Kidney (tissue), 14 donors: ENCODE results near the gene NLK. TPM values are rescaled to one million over a fixed set of nuclear protein-coding genes. Genes with fewer than 3 reads are reported as not detected.

Experiments
- DNase-seq, 5 donors: peaks; one replicate each; pipeline ENCODE4 v3.0.0-alpha.2; 2013 to 2020
- FAIRE-seq: peaks from 2 replicates; lab custom pipeline; 2012; peaks lifted over from hg19 to GRCh38; lab: Jason Lieb, UNC
- H3K27ac ChIP-seq, 2 donors: one replicate each; pipeline ENCODE4 v1.7.0; 2013; ENCODE audit warnings: low read depth in 2 of 2, low read length in 2 of 2, inconsistent platforms in 1 of 2
- H3K27me3 ChIP-seq: one replicate; pipeline ENCODE4 v1.7.1; 2013; ENCODE audit warnings: low read length, inconsistent platforms; ENCODE audit not compliant: control insufficient read depth, insufficient read depth
- H3K36me3 ChIP-seq, 3 donors: one replicate each; pipeline versions ENCODE4 v1.7.0 to v1.7.1; 2013; ENCODE audit warnings: low read length in 3 of 3, control low read depth in 1 of 3, inconsistent platforms in 1 of 3; ENCODE audit not compliant: insufficient read depth in 3 of 3, control insufficient read depth in 2 of 3
- H3K4me1 ChIP-seq, 3 donors: one replicate each; pipeline versions ENCODE4 v1.7.0 to v1.7.1; 2013; ENCODE audit warnings: low read length in 3 of 3, inconsistent platforms in 1 of 3, low read depth in 1 of 3; ENCODE audit not compliant: control insufficient read depth in 2 of 3, insufficient read depth in 2 of 3
- H3K4me3 ChIP-seq, 3 donors: one replicate each; pipeline versions ENCODE4 v1.7.0 to v1.8.1; 2013; ENCODE audit warnings: low read length in 3 of 3, control low read depth in 1 of 3, inconsistent platforms in 1 of 3
- H3K9ac ChIP-seq, 3 donors: one replicate each; pipeline versions ENCODE4 v1.7.0 to v1.7.1; 2013; ENCODE audit warnings: low read length in 3 of 3, control low read depth in 1 of 3, inconsistent platforms in 1 of 3
- H3K9me3 ChIP-seq, 3 donors: one replicate each; pipeline versions ENCODE4 v1.7.0 to v1.7.1; 2013; ENCODE audit warnings: low read length in 3 of 3, control low read depth in 1 of 3, inconsistent platforms in 1 of 3; ENCODE audit not compliant: control insufficient read depth in 2 of 3, insufficient read depth in 1 of 3
- intact Hi-C: fragments of 100-400 bp; cut with DNase I; formaldehyde crosslinking; loops from one replicate; pipeline ENCODE4 v1.11.1; 2022
- polyA plus RNA-seq: library from polyadenylated mRNA; stranded (reverse); fragments of 350-450 nt; fragmentation: Illumina TruSeq; extraction: RNeasy Lipid Tissue Mini Kit (QIAGEN cat#74804); gene quantifications from one replicate; pipeline ENCODE4 v1.2.3, GENCODE V29; 2014; ENCODE audit warnings: low read depth, low replicate concordance; ENCODE audit not compliant: insufficient read depth
- total RNA-seq: library from RNA; stranded (reverse); fragmentation: NEBNext Ultra II Directional; extraction: Animal tissue kit (Norgen Biotek cat#: 25700); gene quantifications from one replicate; pipeline ENCODE4 v1.2.1, GENCODE V29; 2021
- TF ChIP-seq, protein P1 (sequence below): IDR thresholded peaks from 3 replicates; pipeline ENCODE4 v1.5.1; 2012; ENCODE audit warnings: mild to moderate bottlenecking, moderate library complexity, borderline replicate concordance; ENCODE audit not compliant: insufficient read depth; ENCODE audit errors: extremely low read depth
- donor health status: control.
- donor health status: control.
- donor health status: control.
- donor health status: control.
- donor health status: control.
- donor health status: DM: yes; HTN: yes; CAD: no.
- donor health status: Normal renal cell carcinoma (clear cell type).

NLK gene
- total and polyA plus RNA-seq, 2 donors from 2014 or later = 20.2 to 31.3 TPM

DNA sequence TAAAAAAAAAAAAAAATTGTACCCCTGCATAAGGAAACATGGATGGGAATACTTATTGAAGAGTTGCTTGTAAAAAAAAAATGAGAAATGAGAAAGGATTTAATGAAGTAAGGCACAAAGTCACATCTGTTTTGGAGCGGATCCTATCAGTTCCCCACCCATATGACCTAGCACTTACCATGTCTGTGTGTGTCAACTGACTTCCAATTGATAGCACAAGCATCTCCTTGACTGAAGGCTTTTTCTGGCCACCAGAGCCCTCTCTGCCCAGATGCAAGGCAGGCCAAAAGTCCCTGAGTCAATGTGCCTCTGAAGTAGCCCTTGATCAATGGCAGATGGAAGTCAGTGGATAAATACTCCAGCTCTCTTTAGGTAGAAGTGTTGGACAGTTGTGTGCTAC is 13.4 kb upstream of the NLK start:
- H3K27ac ChIP-seq = no peak overlapping the region
- no peaks in the 10 kb centered on the region for H3K36me3 ChIP-seq
- no peaks in the 10 kb centered on the region for H3K27me3 ChIP-seq
- H3K9me3 ChIP-seq = no peaks in the 10 kb centered on the region
- DNase-seq (no peak), FAIRE-seq (no peak)
- intact Hi-C loops = no loop called here
- H3K4me1 ChIP-seq = peaks cover 0 to 2% (median 0%) of the 10 kb centered on the region in 3 donors
- H3K4me3 ChIP-seq = no peak overlapping the region
- TF ChIP-seq, protein P1, sequence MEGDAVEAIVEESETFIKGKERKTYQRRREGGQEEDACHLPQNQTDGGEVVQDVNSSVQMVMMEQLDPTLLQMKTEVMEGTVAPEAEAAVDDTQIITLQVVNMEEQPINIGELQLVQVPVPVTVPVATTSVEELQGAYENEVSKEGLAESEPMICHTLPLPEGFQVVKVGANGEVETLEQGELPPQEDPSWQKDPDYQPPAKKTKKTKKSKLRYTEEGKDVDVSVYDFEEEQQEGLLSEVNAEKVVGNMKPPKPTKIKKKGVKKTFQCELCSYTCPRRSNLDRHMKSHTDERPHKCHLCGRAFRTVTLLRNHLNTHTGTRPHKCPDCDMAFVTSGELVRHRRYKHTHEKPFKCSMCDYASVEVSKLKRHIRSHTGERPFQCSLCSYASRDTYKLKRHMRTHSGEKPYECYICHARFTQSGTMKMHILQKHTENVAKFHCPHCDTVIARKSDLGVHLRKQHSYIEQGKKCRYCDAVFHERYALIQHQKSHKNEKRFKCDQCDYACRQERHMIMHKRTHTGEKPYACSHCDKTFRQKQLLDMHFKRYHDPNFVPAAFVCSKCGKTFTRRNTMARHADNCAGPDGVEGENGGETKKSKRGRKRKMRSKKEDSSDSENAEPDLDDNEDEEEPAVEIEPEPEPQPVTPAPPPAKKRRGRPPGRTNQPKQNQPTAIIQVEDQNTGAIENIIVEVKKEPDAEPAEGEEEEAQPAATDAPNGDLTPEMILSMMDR = no peak
- no peak overlapping the region for H3K9ac ChIP-seq

DNA sequence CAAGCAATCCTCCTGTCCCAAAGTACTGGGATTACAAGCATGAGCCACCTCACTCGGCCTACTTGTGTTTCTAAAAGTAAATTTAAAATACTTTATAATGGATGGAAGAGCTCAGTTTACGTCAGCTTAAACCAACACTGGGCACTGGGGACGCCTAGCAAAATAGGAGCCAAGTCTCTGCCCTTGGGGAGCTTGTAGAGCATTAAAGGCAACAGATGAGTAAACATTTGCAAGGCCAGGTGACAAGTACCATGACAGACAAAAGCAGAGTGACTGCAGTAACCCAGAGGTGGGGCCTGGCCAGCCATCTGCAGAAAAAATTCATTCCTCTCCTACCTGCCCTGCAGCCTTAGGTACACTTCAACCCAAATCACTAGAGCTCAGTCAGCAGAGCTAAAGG is 12.1 kb upstream of the NLK start:
- H3K36me3 ChIP-seq = no peaks in the 10 kb centered on the region
- H3K27me3 ChIP-seq = no peaks in the 10 kb centered on the region
- no peaks in the 10 kb centered on the region for H3K9me3 ChIP-seq
- no peak for DNase-seq
- H3K4me1 ChIP-seq = peaks cover 0 to 2% (median 0%) of the 10 kb centered on the region in 3 donors
- no peak overlapping the region for H3K9ac ChIP-seq
- TF ChIP-seq, protein P1 = no peak
- intact Hi-C loops = no loop called here
- H3K4me3 ChIP-seq = no peak overlapping the region
- FAIRE-seq = no peak
- H3K27ac ChIP-seq = no peak overlapping the region

DNA sequence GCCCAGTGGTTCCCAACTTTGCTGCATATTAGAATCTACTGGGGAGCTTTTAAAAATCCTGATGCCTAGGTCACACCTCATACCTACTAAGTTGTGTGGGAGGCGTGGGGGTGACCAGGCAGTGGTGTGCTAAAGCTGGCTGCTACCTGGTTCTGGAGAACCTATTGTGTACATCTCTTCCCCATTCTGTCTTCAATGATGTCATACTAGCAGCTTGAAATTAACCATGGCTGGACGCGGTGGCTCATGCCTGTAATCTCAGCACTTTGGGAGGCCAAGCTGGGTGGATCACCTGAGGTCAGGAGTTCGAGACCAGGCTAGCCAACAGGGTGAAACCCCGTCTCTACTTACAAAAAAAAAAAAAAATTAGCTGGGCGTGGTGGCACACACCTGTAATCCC is 11.3 kb upstream of the NLK start:
- Histone ChIP-seq H3K27me3 (no peaks in the 10 kb centered on the region), H3K36me3 (no peaks in the 10 kb centered on the region), H3K4me3 (no peak overlapping the region), H3K9me3 (no peaks in the 10 kb centered on the region), H3K9ac (no peak overlapping the region), H3K27ac (no peak overlapping the region), H3K4me1 (peaks cover 0 to 2% (median 0%) of the 10 kb centered on the region in 3 donors)
- intact Hi-C loops = no loop called here
- DNase-seq (no peak), FAIRE-seq (no peak)
- TF ChIP-seq, protein P1 = no peak
